Body of pancreas (tissue), 4 donors: ENCODE data around the gene MRPL9.

Experiments
- POLR2A ChIP-seq, 3 donors: fragments of 450-650 bp; IDR thresholded peaks; one replicate each; pipeline ENCODE4 v1.6.1; 2016; ENCODE audit warnings: antibody characterized with exemption in 3 of 3, mild to moderate bottlenecking in 2 of 3
- TF ChIP-seq, protein P1 (sequence below), 7 experiments: fragments of 450-650 bp in 4 of 7; fragments of 200-600 bp in 3 of 7; sonication (generic) in 3 of 7; IDR thresholded peaks; one replicate each; pipeline ENCODE4 v1.5.1; 2016 to 2019; ENCODE audit warnings: antibody characterized with exemption in 7 of 7

DNA sequence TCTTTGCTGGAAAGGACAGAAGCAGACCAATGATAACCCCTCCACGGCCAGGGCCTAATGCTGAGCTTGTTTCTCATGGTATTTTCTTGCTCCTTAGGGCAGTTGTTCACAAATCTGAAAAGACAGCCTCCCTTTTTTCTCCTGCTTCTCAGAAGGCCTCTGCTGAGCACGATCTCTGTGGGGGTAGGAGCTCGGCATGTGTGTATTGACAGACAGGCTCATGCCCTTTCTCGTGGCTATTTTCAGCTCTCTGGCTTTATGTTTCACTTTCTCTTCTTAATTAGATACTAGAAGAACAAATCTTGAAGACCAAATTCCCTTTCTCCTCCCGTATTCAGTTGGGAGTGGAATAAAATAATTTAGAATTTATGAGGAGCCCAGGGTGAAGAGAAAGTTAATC lies 42.7 kb downstream of the MRPL9 start:
- TF ChIP-seq, protein P1, sequence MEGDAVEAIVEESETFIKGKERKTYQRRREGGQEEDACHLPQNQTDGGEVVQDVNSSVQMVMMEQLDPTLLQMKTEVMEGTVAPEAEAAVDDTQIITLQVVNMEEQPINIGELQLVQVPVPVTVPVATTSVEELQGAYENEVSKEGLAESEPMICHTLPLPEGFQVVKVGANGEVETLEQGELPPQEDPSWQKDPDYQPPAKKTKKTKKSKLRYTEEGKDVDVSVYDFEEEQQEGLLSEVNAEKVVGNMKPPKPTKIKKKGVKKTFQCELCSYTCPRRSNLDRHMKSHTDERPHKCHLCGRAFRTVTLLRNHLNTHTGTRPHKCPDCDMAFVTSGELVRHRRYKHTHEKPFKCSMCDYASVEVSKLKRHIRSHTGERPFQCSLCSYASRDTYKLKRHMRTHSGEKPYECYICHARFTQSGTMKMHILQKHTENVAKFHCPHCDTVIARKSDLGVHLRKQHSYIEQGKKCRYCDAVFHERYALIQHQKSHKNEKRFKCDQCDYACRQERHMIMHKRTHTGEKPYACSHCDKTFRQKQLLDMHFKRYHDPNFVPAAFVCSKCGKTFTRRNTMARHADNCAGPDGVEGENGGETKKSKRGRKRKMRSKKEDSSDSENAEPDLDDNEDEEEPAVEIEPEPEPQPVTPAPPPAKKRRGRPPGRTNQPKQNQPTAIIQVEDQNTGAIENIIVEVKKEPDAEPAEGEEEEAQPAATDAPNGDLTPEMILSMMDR (IDR thresholded peaks at IDR 0.05) = no peak
- no peak for TF ChIP-seq POLR2A (IDR thresholded peaks at IDR 0.05)
